PFSK-1 (cell line): ENCODE results near the gene PCNT.

ENCODE experiments used
- FOXP2 ChIP-seq: optimal IDR thresholded peaks from 2 replicates; pipeline ENCODE3; 2011; ENCODE audit warnings: borderline replicate concordance, control low read depth, inconsistent platforms; ENCODE audit not compliant: insufficient read depth; ENCODE audit errors: extremely low read length, extremely low read depth
- POLR2AphosphoS5 ChIP-seq: IDR thresholded peaks from 2 replicates; pipeline ENCODE4 v1.6.1; 2012; ENCODE audit warnings: low read depth, mild to moderate bottlenecking, control low read depth, low read length, moderate library complexity
- REST ChIP-seq, 2 experiments: IDR thresholded peaks; 2 replicates each; pipeline versions ENCODE4 v1.6.1 to v1.8.0; 2011 to 2012; ENCODE audit warnings: low read depth in 2 of 2, low read length in 2 of 2, control low read depth in 1 of 2, inconsistent platforms in 1 of 2, mild to moderate bottlenecking in 1 of 2, moderate library complexity in 1 of 2; ENCODE audit not compliant: insufficient read depth in 1 of 2
- SIN3A ChIP-seq: IDR thresholded peaks from 2 replicates; pipeline ENCODE4 v1.6.1; 2012; ENCODE audit warnings: mild to moderate bottlenecking, low read length, moderate library complexity, borderline replicate concordance; ENCODE audit not compliant: insufficient read depth
- TAF1 ChIP-seq: IDR thresholded peaks from 2 replicates; pipeline ENCODE4 v1.6.1; 2012; ENCODE audit warnings: low read length, control low read depth, borderline replicate concordance; ENCODE audit not compliant: insufficient read depth

The PCNT gene

GRCh38 chr21:46469275-46469674 is 145.3 kb downstream of the PCNT start:
- TF ChIP-seq FOXP2 = no peak
- TF ChIP-seq REST (IDR thresholded peaks at IDR 0.05; ENCODE audit: insufficient read depth in 1 of 2, low read depth in 2 of 2, low read length in 2 of 2) = no peak
- TF ChIP-seq POLR2AphosphoS5 = no peak
- TF ChIP-seq SIN3A = no peak
- TF ChIP-seq TAF1 = no peak

DNA sequence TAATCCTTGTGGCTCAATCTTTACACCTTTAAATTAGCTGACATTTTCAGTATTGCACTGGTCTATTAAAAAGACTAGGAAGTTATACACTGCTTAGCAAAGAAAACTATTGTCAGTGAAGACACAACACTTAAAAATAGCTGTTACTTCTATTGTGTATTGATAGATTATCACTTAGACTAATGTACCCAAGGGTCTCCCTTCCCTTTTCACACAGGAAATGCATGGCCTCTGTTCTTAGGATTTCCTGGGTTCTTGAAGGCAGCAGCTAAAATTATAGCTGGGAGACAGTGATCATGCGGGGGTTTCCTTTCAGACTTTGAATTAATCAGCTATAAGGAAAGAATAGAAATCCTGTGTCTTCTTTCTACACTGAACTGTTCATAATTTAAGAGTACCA is 147.6 kb downstream of the PCNT start:
- no peak for TF ChIP-seq POLR2AphosphoS5
- no peak for TF ChIP-seq TAF1
- no peak for TF ChIP-seq REST (IDR thresholded peaks at IDR 0.05; ENCODE audit: insufficient read depth in 1 of 2, low read depth in 2 of 2, low read length in 2 of 2)
- TF ChIP-seq SIN3A = no peak
- TF ChIP-seq FOXP2 = no peak

DNA sequence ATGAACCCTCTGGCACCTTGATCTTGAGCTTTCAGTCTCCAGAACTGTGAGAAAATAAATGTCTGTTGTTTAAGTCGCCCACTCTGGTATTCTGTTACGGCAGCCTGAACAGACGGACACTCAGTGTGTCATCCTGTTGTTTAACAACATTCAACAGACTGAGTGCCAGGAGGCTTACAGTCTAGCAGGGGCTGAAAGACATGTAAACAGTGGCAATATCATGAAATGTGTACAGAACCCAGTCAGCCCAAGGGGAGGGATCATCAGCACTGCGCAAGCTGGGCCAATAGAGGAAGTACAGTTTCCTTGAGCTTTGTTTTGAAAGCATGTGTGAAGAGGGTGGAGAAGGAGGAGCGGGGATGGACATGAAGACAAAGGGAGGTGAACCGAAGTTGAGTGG is 148.3 kb downstream of the PCNT start:
- TF ChIP-seq TAF1 (no peak), SIN3A (no peak), REST (IDR thresholded peaks at IDR 0.05; ENCODE audit: insufficient read depth in 1 of 2, low read depth in 2 of 2, low read length in 2 of 2) (no peak), FOXP2 (no peak), POLR2AphosphoS5 (no peak)

DNA sequence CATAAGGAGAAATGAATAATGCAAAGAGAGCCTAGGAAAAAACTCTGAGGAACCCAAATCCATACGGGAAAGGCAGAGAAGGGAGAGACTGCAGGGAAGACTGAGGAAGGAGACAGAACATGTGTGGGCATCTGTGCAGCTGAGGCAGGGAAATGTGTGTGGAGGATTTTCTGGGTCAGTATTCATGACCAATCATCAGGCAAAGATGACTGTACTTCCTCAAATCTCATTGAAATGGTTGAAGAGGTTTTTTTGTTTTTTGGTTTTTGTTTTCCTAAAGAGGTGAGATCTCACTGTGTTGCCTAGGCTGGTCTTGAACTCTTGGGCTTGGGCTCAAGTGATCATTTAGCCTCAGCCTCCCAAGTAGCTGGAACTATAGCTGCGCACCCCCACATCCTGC is 150.4 kb downstream of the PCNT start:
- no peak for TF ChIP-seq TAF1
- TF ChIP-seq REST (IDR thresholded peaks at IDR 0.05; ENCODE audit: insufficient read depth in 1 of 2, low read depth in 2 of 2, low read length in 2 of 2) = no peak
- TF ChIP-seq FOXP2 = no peak
- TF ChIP-seq POLR2AphosphoS5 = no peak
- TF ChIP-seq SIN3A = no peak

DNA sequence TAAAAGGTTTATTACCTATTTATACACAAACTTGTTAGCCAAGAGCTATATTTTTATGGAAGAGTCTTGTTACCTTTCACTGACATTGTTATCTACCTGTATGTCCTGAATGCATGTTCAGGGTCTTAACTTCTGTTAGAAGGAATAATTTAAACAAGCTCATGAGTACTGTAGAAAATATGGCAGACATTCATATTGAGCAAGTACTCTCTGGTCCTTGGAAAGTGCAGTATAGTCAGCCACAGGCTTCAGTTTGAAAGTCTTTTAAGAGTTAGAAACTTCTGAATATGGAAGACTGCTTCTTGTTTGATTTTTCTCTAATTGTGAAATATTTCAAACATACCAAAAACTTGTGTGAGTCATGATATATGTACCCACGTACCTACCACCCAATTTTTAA is 151.3 kb downstream of the PCNT start:
- TF ChIP-seq REST (IDR thresholded peaks at IDR 0.05; ENCODE audit: insufficient read depth in 1 of 2, low read depth in 2 of 2, low read length in 2 of 2) = no peak
- no peak for TF ChIP-seq TAF1
- TF ChIP-seq POLR2AphosphoS5 = no peak
- no peak for TF ChIP-seq SIN3A
- no peak for TF ChIP-seq FOXP2
